ENCODE data around the gene RBM19.

RBM19 gene

DNA sequence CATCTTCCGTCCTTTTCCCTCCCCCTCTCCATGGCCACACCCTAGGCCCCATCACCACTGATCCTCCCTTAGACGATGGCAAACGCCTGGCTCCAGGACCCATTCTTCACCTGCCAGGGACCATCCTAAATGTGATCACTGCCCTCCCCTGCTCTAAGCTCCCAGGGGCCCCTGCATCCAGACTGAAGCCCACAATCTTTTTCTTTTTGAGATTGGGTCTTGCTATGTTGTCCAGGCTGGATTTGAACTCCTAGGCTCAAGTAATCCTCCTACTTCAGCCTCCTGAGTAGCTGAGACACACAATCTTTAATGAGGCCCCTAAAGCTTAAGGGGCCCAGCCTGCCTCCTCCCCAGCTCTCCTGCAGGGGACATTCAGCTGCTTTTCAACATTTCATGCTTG, 15.3 kb downstream of the RBM19 start:
- Histone ChIP-seq H3K9ac (ENCODE audit: low read length) (no peak overlapping the region), H3K36me3 (ENCODE audit: control insufficient read depth, insufficient read depth, low read length) (peaks cover 89% of the 10 kb centered on the region), H3K9me3 (ENCODE audit: control insufficient read depth, insufficient read depth, low read depth, low read length) (no peaks in the 10 kb centered on the region)

DNA sequence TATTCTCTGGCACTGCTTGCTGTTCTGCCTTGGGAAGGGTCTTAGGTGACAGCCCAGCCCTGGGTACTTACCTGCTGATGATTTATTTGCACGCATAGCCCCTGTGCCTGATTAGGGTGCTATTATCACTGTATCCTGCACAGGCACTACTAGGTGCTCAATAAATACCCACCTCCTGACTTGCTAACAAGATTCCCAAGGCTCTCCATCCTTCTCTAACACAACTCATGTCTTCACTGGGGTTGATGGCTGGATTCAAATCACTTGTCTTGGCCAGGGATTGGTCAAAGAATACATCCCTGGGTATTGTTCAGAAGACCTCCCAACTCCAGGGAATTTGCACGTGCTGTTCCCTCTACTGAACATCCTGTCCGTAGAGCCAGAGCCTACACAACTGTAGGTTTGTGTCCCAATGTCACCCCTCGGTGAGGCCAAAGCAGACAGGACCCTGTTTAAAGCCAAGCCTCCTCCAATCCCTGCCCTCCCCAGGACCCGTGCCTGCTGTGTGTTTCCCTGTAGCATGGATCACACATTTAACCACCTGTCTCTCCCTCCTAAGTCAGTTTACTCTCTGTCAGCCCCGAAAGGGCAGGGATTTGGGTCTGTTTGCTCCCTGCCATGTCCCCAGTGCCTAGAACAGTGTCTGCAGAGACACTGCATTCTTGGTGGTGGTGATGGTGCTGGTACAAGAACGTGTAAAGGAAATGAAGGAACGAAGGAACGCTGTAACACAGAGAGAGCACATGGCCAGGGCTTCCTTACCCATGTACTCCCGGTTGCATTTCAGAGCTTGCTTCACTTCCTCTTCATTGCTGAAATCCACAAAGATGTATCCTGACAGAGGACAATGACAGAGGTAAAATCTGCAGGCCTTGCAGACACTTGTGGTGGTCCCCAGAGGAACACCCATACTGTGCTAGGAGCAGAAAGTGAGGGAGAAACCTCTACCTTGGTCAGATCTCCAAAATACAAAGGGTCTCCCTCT, 16.5 kb downstream of the RBM19 start:
- Histone ChIP-seq H3K9ac (ENCODE audit: low read length) (no peak overlapping the region), H3K27ac (ENCODE audit: low read depth, low read length) (no peak overlapping the region)

More for the DNA sequence above, 15.3 kb downstream of the RBM19 start:
- Histone ChIP-seq H3K4me3 (ENCODE audit: low read depth, low read length) (no peak overlapping the region), H3K27ac (ENCODE audit: low read depth, low read length) (no peak overlapping the region), H3K27me3 (ENCODE audit: control insufficient read depth, insufficient read depth, low read length) (no peaks in the 10 kb centered on the region), H3K4me1 (ENCODE audit: control insufficient read depth, insufficient read depth, low read length) (no peaks in the 10 kb centered on the region)

DNA sequence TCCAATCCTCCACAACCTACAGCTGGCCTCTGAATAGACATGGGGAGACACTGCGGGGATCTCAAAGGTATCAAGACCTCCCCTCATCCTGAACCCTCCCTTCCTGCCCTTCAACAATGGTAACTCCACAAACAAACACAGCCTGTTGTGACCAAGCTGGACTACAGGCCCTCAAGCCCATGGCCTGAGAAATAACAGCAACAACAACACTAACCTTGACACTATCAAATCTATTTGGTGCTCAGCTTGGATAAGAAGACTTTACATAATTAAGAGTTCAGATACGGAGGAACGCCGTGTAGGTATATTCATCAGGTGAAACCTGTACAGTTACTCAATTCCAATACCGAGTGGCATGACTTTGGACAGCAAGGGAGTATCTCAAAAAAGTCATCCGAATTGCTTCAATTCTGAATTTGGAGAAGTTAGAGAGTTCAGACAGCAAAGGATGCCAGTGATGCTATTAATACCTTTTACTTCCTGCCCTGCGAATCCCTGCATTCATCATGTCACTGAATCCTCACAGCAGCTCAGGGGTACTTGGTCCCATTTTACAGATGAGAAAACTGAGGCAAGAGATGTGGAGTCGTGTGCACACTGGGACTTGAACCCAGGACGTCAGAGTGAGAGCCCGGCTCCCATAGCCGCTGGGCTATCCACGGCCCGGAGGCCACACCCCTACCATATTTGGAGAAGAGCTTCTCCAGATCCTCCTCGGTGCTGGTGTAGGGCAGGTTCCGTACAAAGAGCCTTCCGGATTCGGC, 17.8 kb downstream of the RBM19 start:
- no peaks in the 10 kb centered on the region for H3K9me3 ChIP-seq (ENCODE audit: control insufficient read depth, insufficient read depth, low read depth, low read length)
- H3K27ac ChIP-seq (ENCODE audit: low read depth, low read length): no peak overlapping the region
- H3K27me3 ChIP-seq (ENCODE audit: control insufficient read depth, insufficient read depth, low read length): no peaks in the 10 kb centered on the region
- peaks cover 80% of the 10 kb centered on the region for H3K36me3 ChIP-seq (ENCODE audit: control insufficient read depth, insufficient read depth, low read length)
- no peaks in the 10 kb centered on the region for H3K4me1 ChIP-seq (ENCODE audit: control insufficient read depth, insufficient read depth, low read length)
- H3K9ac ChIP-seq (ENCODE audit: low read length): no peak overlapping the region
- no peak overlapping the region for H3K4me3 ChIP-seq (ENCODE audit: low read depth, low read length)

More for the DNA sequence above, 16.5 kb downstream of the RBM19 start:
- Histone ChIP-seq H3K27me3 (ENCODE audit: control insufficient read depth, insufficient read depth, low read length) (no peaks in the 10 kb centered on the region), H3K9me3 (ENCODE audit: control insufficient read depth, insufficient read depth, low read depth, low read length) (no peaks in the 10 kb centered on the region), H3K4me1 (ENCODE audit: control insufficient read depth, insufficient read depth, low read length) (no peaks in the 10 kb centered on the region), H3K36me3 (ENCODE audit: control insufficient read depth, insufficient read depth, low read length) (peaks cover 90% of the 10 kb centered on the region), H3K4me3 (ENCODE audit: low read depth, low read length) (no peak overlapping the region)

DNA sequence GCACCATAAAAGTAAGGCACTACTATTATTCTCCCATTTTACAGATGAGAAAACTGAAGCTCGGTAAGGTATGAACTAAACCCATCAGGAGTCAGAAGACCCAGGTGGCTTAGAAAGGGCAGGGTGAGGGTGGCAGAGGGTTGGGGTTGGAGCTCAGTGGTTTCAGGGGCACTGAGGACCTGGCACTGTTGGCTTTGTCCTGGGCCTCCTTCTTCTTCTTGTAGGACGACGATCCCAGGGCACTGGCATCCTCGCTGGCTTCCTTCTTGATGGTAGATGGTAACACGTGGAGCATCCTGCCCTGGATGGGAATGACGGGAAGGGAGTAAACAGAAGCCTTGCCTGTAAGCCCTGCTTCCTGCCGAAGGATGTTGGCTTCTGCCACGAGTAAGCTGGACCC, 19.9 kb downstream of the RBM19 start:
- H3K4me3 ChIP-seq (ENCODE audit: low read depth, low read length): no peak overlapping the region
- no peak overlapping the region for H3K27ac ChIP-seq (ENCODE audit: low read depth, low read length)
- H3K27me3 ChIP-seq (ENCODE audit: control insufficient read depth, insufficient read depth, low read length): no peaks in the 10 kb centered on the region
- peaks cover 82% of the 10 kb centered on the region for H3K36me3 ChIP-seq (ENCODE audit: control insufficient read depth, insufficient read depth, low read length)
- no peaks in the 10 kb centered on the region for H3K9me3 ChIP-seq (ENCODE audit: control insufficient read depth, insufficient read depth, low read depth, low read length)
- no peaks in the 10 kb centered on the region for H3K4me1 ChIP-seq (ENCODE audit: control insufficient read depth, insufficient read depth, low read length)
- no peak overlapping the region for H3K9ac ChIP-seq (ENCODE audit: low read length)

DNA sequence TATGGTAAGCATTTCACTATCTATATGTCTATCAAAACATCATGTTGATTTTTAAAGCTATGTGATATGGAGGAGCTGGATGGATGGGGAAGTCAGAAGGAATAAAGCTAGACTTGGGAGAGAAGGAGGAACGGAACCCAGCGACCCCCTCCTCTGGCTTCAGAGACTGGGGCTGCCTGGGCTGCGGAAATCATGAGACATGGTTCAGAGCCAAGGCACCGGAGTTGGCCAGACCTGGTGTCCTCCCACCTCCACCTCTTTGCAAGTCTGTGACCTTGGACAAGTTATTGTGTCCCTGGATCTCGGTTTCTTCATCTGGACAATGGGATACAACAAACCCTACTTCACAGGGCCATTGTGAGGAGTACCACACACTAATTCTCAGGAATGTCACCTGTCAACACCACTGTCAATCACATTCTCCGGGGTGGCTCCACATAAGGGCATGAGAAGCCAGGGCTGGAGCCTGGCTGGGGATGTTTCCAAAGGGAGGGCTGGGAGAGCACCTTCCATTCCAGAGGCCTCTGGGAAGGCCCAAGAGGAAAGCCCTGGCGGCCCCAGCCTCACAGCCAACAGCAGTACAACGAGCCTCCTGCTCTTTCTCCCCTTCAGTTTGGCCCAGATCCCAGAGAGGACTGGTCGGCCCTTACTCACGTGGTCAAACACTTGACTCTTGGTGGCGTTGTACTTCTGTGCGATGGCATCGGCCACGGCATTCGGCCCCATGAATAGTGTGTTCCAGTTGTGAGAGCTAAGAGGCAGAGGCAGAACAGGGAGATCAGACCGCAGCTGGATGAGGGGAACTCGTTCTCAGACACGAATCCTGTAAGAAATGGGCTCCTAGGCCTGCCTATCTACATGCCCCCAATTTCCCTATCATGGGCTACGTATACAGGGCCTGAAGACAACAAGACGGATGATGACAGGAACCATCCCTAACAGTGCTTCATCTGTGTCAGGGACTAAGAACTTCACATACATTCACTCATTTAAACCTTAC, 20.7 kb downstream of the RBM19 start:
- Histone ChIP-seq H3K27ac (ENCODE audit: low read depth, low read length) (no peak overlapping the region), H3K9ac (ENCODE audit: low read length) (no peak overlapping the region), H3K27me3 (ENCODE audit: control insufficient read depth, insufficient read depth, low read length) (no peaks in the 10 kb centered on the region), H3K9me3 (ENCODE audit: control insufficient read depth, insufficient read depth, low read depth, low read length) (no peaks in the 10 kb centered on the region), H3K36me3 (ENCODE audit: control insufficient read depth, insufficient read depth, low read length) (peaks cover 87% of the 10 kb centered on the region), H3K4me3 (ENCODE audit: low read depth, low read length) (no peak overlapping the region), H3K4me1 (ENCODE audit: control insufficient read depth, insufficient read depth, low read length) (no peaks in the 10 kb centered on the region)

DNA sequence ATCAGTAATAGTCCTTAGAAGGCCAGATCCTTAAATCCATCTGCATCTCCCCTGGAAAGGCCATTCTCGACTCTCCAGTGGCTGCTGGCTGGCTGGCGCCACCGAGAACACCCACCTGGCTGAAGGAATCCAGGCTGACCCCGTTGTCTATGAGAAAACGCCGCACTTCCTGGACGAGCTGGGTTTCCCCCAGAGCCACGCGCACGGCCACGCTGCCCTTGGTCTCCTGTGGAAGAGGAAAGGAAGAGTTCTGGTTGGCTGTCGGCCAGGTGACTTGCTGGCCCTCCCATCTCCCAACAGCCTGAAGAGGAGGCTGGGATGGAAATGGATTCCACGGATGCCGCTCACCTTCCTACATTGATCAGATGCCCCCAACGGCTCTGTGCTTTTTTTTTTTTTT, 23.9 kb downstream of the RBM19 start:
- Histone ChIP-seq H3K27ac (ENCODE audit: low read depth, low read length) (no peak overlapping the region), H3K36me3 (ENCODE audit: control insufficient read depth, insufficient read depth, low read length) (peaks cover 80% of the 10 kb centered on the region), H3K9ac (ENCODE audit: low read length) (no peak overlapping the region), H3K27me3 (ENCODE audit: control insufficient read depth, insufficient read depth, low read length) (no peaks in the 10 kb centered on the region), H3K4me1 (ENCODE audit: control insufficient read depth, insufficient read depth, low read length) (no peaks in the 10 kb centered on the region), H3K9me3 (ENCODE audit: control insufficient read depth, insufficient read depth, low read depth, low read length) (no peaks in the 10 kb centered on the region), H3K4me3 (ENCODE audit: low read depth, low read length) (no peak overlapping the region)

DNA sequence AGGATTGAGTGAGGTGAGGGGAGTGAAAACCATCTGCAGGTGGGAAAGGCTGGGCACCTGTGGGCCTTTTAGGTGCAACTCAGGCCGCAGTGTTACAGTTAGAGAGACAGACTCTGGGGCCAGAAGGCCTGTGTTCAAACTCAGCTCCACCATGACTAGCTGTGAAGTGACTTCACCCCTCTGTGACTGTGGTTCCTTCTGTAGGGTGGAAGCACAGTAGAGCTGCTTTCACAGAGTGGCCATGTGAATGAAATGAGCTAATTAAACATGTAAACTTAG, 25.0 kb downstream of the RBM19 start:
- Histone ChIP-seq H3K4me3 (ENCODE audit: low read depth, low read length) (no peak overlapping the region), H3K4me1 (ENCODE audit: control insufficient read depth, insufficient read depth, low read length) (no peaks in the 10 kb centered on the region), H3K36me3 (ENCODE audit: control insufficient read depth, insufficient read depth, low read length) (peaks cover 79% of the 10 kb centered on the region), H3K9ac (ENCODE audit: low read length) (no peak overlapping the region), H3K27ac (ENCODE audit: low read depth, low read length) (no peak overlapping the region), H3K27me3 (ENCODE audit: control insufficient read depth, insufficient read depth, low read length) (no peaks in the 10 kb centered on the region), H3K9me3 (ENCODE audit: control insufficient read depth, insufficient read depth, low read depth, low read length) (no peaks in the 10 kb centered on the region)

DNA sequence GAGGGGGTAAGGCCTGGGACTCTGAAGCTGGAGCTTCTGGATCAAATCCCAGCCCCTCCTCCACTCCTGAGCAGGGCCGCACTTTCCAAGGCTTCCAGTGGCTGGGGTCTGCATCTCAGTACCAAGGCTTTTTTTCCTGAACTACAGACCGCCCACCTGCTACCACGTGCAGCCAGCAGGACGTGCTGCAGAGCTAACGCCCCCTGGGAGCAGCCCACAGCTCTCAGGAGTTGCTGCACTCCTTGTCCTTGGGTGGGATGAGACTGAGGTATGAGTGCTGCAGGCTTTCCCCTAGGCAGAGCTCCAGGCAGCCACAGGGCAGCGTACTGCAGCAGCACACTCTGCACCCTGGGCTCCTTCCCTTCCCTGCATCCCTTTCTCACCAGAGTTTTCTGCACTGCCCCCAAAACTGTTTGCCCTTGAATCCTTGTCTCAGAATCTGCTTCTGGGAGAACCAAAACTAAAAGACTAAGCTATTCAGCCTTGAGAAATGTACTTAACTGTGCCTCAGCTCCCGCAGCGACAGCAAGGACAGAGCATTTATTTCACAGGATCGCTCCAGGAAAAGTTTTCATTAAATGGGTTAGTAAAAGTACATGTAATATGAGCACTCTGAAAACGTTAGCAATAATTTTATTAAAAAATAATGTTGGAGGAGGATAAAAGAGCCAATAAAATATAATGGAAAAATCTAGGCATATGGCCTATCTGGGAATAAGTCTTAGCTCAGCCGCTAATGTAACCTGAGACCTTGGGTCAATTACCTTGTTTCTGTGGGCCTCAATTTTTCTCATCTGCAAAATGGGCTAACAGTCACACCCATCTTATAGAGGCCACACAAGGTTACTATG, 25.5 kb downstream of the RBM19 start:
- Histone ChIP-seq H3K4me1 (ENCODE audit: control insufficient read depth, insufficient read depth, low read length) (no peaks in the 10 kb centered on the region), H3K9me3 (ENCODE audit: control insufficient read depth, insufficient read depth, low read depth, low read length) (no peaks in the 10 kb centered on the region), H3K36me3 (ENCODE audit: control insufficient read depth, insufficient read depth, low read length) (peaks cover 76% of the 10 kb centered on the region), H3K9ac (ENCODE audit: low read length) (no peak overlapping the region), H3K27ac (ENCODE audit: low read depth, low read length) (no peak overlapping the region), H3K4me3 (ENCODE audit: low read depth, low read length) (no peak overlapping the region), H3K27me3 (ENCODE audit: control insufficient read depth, insufficient read depth, low read length) (no peaks in the 10 kb centered on the region)

DNA sequence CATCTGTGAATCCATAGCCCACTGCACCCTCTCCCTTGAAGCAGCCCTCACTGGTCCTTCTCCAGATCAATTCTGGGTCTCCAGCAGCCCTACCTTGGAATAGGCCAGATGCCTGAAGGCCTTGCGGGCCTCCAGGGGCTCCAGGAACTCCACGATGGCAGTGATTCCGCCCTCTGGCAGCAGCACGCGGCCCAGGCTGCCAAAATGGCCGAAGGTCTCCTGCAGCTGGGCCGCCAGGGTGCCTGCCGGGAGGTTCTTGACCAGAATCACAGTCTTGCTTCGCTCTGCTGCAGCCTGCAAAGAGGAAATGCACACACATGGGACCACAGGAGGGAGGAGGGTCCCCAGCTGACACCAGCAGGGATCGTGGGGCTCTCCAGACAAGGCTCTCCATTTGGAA, 26.3 kb downstream of the RBM19 start:
- no peaks in the 10 kb centered on the region for H3K9me3 ChIP-seq (ENCODE audit: control insufficient read depth, insufficient read depth, low read depth, low read length)
- no peak overlapping the region for H3K9ac ChIP-seq (ENCODE audit: low read length)
- peaks cover 74% of the 10 kb centered on the region for H3K36me3 ChIP-seq (ENCODE audit: control insufficient read depth, insufficient read depth, low read length)
- no peak overlapping the region for H3K27ac ChIP-seq (ENCODE audit: low read depth, low read length)
- no peaks in the 10 kb centered on the region for H3K27me3 ChIP-seq (ENCODE audit: control insufficient read depth, insufficient read depth, low read length)
- H3K4me3 ChIP-seq (ENCODE audit: low read depth, low read length): no peak overlapping the region
- no peaks in the 10 kb centered on the region for H3K4me1 ChIP-seq (ENCODE audit: control insufficient read depth, insufficient read depth, low read length)

DNA sequence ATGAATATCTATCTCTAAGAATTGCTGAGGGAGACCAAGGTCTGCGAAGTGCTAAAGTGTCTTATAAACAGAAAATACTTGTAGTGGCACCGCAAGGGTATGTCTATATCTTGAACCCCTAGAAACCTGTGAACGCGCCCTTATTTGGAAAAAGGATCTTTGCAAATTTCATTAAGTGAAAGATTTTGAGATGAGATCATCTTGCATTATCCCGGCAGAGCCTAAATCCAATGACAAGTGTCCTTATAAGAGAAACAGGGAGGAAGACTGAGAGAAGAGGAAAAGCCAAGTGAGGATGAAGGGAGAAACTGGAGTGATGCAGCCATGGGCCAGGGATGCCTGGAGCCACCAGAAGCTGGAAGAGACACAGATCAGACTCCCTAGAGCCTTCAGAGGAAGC, 27.7 kb downstream of the RBM19 start:
- Histone ChIP-seq H3K27ac (ENCODE audit: low read depth, low read length) (no peak overlapping the region), H3K4me1 (ENCODE audit: control insufficient read depth, insufficient read depth, low read length) (peaks cover 3% of the 10 kb centered on the region; the same call in 1 of the 2 replicates), H3K4me3 (ENCODE audit: low read depth, low read length) (no peak overlapping the region), H3K9me3 (ENCODE audit: control insufficient read depth, insufficient read depth, low read depth, low read length) (no peaks in the 10 kb centered on the region), H3K9ac (ENCODE audit: low read length) (no peak overlapping the region), H3K27me3 (ENCODE audit: control insufficient read depth, insufficient read depth, low read length) (no peaks in the 10 kb centered on the region), H3K36me3 (ENCODE audit: control insufficient read depth, insufficient read depth, low read length) (peaks cover 75% of the 10 kb centered on the region)
